WERI-Rb-1 (cell line): ENCODE results near the gene NCK2.

Experiments used
- DNase-seq: peaks from one replicate; pipeline ENCODE4 v3.0.0-alpha.2; 2020
- H3K27ac ChIP-seq: fragments of 250-450 bp; sonication (Bioruptor Pico); 2 replicates; pipeline ENCODE4 v1.5.1; 2020; ENCODE audit warnings: mild to moderate bottlenecking, moderate library complexity
- H3K27me3 ChIP-seq: fragments of 250-450 bp; sonication (Bioruptor Pico); 2 replicates; pipeline ENCODE4 v1.5.1; 2021; ENCODE audit warnings: mild to moderate bottlenecking, low read depth, moderate library complexity; ENCODE audit not compliant: insufficient read depth, severe bottlenecking
- H3K36me3 ChIP-seq: fragments of 250-450 bp; sonication (Bioruptor Pico); 2 replicates; pipeline ENCODE4 v1.5.1; 2020; ENCODE audit warnings: mild to moderate bottlenecking, moderate library complexity
- H3K4me3 ChIP-seq: 2 replicates; pipeline ENCODE4 v1.5.1; 2011; ENCODE audit warnings: low read depth, mild to moderate bottlenecking, control low read depth, low read length
- H3K9me3 ChIP-seq: fragments of 250-450 bp; sonication (Bioruptor Pico); 2 replicates; pipeline ENCODE4 v1.5.1; 2021; ENCODE audit warnings: mild to moderate bottlenecking, moderate library complexity; ENCODE audit not compliant: severe bottlenecking
- TF ChIP-seq, protein P1 (sequence below): IDR thresholded peaks from 2 replicates; pipeline ENCODE4 v1.5.1; 2011; ENCODE audit warnings: low read depth, mild to moderate bottlenecking, control low read depth, inconsistent platforms, low read length

Gene NCK2

DNA sequence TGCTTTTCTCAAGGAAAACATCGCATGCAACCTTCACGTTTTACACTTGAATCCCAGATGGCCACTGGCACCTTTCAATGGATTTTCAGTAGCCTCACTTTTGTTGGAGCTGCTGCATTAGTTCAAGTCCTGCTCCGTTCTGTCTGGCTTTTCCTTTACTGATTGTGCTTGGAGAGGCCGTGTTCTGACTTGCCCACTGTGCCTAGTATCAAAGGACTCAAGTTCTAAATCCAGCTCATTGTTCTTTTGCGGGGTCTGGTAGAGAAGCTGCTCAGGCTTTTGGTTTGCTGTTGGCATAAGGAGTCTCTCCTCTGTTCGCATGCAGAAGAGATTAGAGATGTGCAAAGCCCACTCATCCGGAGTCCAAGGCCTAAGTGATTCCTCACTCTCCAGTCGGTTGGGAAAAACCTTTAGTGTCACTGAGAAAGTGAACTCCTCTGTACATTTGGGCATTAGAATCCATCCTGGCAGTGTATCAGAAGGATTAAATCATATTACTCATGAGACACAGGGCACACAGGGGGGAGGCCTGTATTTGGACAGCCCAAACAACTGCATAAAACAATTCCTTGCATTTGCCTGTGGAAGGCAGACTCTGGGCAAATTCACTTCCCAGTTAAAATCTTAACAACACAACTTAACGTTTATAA is 69.7 kb downstream of the NCK2 start:
- no peaks in the 10 kb centered on the region for H3K27me3 ChIP-seq
- DNase-seq = no peak
- no peak overlapping the region for H3K4me3 ChIP-seq
- H3K27ac ChIP-seq = no peak overlapping the region
- no peaks in the 10 kb centered on the region for H3K9me3 ChIP-seq
- TF ChIP-seq, protein P1, sequence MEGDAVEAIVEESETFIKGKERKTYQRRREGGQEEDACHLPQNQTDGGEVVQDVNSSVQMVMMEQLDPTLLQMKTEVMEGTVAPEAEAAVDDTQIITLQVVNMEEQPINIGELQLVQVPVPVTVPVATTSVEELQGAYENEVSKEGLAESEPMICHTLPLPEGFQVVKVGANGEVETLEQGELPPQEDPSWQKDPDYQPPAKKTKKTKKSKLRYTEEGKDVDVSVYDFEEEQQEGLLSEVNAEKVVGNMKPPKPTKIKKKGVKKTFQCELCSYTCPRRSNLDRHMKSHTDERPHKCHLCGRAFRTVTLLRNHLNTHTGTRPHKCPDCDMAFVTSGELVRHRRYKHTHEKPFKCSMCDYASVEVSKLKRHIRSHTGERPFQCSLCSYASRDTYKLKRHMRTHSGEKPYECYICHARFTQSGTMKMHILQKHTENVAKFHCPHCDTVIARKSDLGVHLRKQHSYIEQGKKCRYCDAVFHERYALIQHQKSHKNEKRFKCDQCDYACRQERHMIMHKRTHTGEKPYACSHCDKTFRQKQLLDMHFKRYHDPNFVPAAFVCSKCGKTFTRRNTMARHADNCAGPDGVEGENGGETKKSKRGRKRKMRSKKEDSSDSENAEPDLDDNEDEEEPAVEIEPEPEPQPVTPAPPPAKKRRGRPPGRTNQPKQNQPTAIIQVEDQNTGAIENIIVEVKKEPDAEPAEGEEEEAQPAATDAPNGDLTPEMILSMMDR = no peak
- H3K36me3 ChIP-seq = peaks cover 9% of the 10 kb centered on the region

DNA sequence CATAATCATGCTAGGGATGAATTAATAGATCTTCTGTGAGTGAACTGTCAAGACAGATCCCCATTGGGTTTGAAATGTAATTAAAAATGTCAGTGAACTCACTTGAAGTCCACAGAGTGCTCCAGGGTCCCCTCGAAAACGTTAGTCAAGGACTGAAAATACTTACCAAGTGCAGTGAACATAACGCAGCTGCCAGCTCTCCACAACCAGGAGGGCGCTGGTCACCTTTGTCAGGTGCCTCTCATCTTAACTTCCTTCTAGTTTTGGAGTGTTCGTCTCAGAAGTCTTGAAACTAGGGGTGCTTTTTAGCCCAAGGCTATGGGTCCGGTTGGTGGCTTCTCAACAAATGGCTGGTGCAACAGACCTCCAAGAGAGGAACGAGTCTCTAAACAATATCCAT is 70.7 kb downstream of the NCK2 start:
- TF ChIP-seq, protein P1 = no peak
- H3K4me3 ChIP-seq = no peak overlapping the region
- no peak for DNase-seq
- H3K27me3 ChIP-seq = no peaks in the 10 kb centered on the region
- no peaks in the 10 kb centered on the region for H3K9me3 ChIP-seq
- H3K27ac ChIP-seq = no peak overlapping the region
- H3K36me3 ChIP-seq = peaks cover 14% of the 10 kb centered on the region

DNA sequence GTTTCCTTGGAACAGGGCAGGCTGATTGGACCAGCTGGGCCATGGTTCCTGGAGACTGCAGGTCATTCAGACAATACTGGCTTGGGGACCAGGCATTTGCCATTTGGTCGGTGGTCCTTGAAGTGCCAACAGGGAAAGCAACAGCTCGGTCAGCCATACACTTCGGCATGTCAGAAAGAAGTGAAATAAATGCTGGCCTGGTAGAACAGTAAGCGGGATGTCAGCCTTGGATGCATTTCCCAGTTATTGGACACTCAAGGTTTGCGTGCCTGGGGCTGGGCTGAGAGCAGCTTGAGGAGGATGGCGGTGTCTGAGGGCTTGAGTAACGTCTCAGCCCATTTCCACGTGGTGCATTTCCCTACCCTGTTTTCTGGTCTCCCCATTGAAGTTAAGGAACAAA is 75.4 kb downstream of the NCK2 start:
- peaks cover 15% of the 10 kb centered on the region for H3K36me3 ChIP-seq
- no peaks in the 10 kb centered on the region for H3K9me3 ChIP-seq
- no peak for DNase-seq
- H3K27me3 ChIP-seq = no peaks in the 10 kb centered on the region
- H3K27ac ChIP-seq = no peak overlapping the region
- TF ChIP-seq, protein P1 = no peak
- H3K4me3 ChIP-seq = no peak overlapping the region

DNA sequence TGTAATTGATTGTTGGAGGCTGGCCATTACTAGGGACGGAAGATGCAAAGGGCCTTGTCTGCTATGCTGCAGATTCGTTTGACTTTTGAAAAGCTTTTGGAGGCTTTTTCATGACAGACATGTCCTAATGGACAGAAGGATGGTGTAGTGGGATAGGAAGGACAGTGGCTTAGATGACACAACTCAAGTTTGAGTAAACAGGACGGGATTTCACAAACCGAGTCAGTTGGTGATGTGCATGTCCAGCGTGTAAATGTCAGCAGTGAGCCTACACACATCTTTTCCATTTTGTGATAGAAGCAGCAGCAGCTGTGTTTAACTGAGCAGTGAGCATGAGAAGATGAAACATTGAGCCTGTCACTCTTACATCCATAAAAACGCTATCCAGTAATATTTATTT is 76.0 kb downstream of the NCK2 start:
- H3K27me3 ChIP-seq = no peaks in the 10 kb centered on the region
- peaks cover 15% of the 10 kb centered on the region for H3K36me3 ChIP-seq
- H3K4me3 ChIP-seq = no peak overlapping the region
- no peak overlapping the region for H3K27ac ChIP-seq
- TF ChIP-seq, protein P1 = no peak
- DNase-seq = no peak
- no peaks in the 10 kb centered on the region for H3K9me3 ChIP-seq

DNA sequence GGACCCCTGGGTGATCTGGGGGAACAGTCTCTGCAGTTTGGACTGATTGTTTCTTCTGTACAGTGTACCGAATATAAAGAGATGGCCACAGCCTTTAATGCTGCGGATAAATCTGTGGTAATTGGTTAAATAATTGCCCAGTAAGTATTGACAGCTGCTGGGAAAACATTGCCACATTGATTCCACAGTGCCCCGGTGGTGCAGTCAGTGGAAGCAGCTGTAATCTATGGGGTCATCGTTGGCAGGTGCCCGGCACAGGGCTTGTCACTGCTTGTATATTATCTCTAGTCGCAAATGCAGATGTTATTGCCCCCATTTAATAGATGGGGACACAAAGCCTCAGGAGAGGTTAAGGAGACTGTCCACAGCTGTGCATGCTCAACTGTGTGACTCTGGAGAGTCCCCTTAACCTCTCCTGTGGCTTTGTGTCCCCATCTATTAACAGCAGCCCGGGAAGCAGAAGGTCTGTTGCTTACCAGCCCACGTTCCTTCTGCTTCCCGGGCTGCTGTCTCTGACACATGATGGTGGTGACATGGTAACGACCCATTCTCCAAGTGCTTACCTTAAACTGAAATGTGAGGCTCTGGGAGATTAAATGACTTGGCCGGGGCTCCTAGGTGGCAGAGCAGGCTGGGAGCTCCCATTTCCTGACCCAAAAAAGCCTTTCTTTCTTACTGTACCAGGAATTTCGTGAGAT is 76.9 kb downstream of the NCK2 start:
- TF ChIP-seq, protein P1 = no peak
- DNase-seq = no peak
- no peaks in the 10 kb centered on the region for H3K9me3 ChIP-seq
- H3K36me3 ChIP-seq = peaks cover 12% of the 10 kb centered on the region
- no peak overlapping the region for H3K4me3 ChIP-seq
- no peak overlapping the region for H3K27ac ChIP-seq
- H3K27me3 ChIP-seq = no peaks in the 10 kb centered on the region
